ENCODE data around the gene GALK2.
A peak's percentile ranks its signal among the peaks of the same experiment; 100 is the strongest.

The GALK2 gene

DNA sequence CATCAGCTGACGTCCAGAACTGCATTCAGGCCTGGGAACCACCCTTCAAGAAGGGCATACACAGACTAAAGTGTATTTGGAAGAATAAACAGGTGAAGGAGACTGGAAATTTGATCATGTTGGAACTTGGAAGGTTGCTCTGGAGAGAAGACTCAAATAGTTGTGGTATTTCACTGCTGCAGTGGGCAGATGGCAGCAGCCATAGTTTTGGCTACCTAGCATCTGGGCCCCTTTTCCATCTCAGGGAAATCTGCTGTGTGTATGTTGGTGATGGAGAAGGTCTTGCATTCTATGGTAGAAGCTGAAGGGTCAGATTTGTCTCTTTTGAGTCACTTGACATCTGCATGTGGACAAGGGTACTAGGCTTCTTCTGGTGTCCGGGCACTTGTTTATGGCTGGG lies 138.6 kb downstream of the GALK2 start:
- Histone ChIP-seq H3K36me3 (replicated peaks) (peaks cover 3% of the 10 kb centered on the region), H3K27me3 (replicated peaks) (no peaks in the 10 kb centered on the region), H3K4me3 (ENCODE audit: low read depth, low read length) (no peak overlapping the region), H3K27ac (no peak overlapping the region)
- no peak for DNase-seq
- TF ChIP-seq, protein P1, sequence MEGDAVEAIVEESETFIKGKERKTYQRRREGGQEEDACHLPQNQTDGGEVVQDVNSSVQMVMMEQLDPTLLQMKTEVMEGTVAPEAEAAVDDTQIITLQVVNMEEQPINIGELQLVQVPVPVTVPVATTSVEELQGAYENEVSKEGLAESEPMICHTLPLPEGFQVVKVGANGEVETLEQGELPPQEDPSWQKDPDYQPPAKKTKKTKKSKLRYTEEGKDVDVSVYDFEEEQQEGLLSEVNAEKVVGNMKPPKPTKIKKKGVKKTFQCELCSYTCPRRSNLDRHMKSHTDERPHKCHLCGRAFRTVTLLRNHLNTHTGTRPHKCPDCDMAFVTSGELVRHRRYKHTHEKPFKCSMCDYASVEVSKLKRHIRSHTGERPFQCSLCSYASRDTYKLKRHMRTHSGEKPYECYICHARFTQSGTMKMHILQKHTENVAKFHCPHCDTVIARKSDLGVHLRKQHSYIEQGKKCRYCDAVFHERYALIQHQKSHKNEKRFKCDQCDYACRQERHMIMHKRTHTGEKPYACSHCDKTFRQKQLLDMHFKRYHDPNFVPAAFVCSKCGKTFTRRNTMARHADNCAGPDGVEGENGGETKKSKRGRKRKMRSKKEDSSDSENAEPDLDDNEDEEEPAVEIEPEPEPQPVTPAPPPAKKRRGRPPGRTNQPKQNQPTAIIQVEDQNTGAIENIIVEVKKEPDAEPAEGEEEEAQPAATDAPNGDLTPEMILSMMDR (IDR thresholded peaks at IDR 0.05; ENCODE audit: low read depth, low read length, missing control alignments) = no peak
- in situ Hi-C loops (cut with HindIII; ENCODE audit: low pct_ligation_motif_present, low sequenced_read_pairs) = no loop called here

DNA sequence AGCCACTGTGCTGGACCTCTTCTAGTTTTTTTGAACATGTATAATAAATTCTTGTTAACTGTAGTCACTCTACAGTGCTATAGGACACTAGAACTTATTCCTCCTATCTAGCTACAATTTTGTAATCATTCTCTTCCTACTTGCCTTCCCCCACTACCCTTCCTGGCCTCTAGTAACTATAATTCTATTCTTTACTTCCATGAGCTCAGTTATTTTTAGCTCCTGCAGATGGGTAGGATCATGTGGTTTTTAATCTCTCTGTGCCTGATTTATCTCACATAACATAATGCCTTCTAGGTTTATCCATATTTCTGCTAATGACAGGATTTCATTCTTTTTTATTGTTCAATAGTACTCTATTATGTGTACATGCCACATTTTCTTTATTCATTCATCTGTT lies 139.8 kb downstream of the GALK2 start:
- no peak for DNase-seq
- TF ChIP-seq, protein P1 (IDR thresholded peaks at IDR 0.05; ENCODE audit: low read depth, low read length, missing control alignments) = no peak
- Histone ChIP-seq H3K4me3 (ENCODE audit: low read depth, low read length) (no peak overlapping the region), H3K27me3 (replicated peaks) (no peaks in the 10 kb centered on the region), H3K36me3 (replicated peaks) (peaks cover 3% of the 10 kb centered on the region), H3K27ac (no peak overlapping the region)
- in situ Hi-C loops (cut with HindIII; ENCODE audit: low pct_ligation_motif_present, low sequenced_read_pairs) = no loop called here

DNA sequence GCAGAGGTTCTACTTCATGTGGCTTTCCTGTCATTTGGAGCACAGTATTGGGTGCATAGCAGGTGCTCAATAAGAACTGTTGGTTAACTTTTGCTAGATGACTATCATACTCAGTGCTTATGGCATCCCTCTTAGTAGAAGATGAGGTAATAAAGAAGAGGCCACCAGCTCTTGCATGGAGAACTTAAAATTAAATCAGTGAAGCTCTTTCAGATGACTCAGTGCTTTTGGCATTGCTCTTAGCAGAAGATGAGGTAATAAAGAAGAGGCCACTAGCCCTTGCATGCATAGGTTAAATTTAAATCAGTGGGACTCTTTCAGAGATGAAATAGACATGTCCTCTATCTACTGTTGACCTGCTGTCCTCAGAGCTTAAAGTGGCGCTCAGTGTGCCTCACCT lies 143.6 kb downstream of the GALK2 start:
- in situ Hi-C loops (cut with HindIII; ENCODE audit: low pct_ligation_motif_present, low sequenced_read_pairs) = no loop called here
- peak; percentile 70 for DNase-seq
- TF ChIP-seq, protein P1 (IDR thresholded peaks at IDR 0.05; ENCODE audit: low read depth, low read length, missing control alignments) = no peak
- H3K27ac ChIP-seq = no peak overlapping the region
- H3K4me3 ChIP-seq (ENCODE audit: low read depth, low read length) = no peak overlapping the region
- peaks cover 3% of the 10 kb centered on the region for H3K36me3 ChIP-seq (replicated peaks)
- no peaks in the 10 kb centered on the region for H3K27me3 ChIP-seq (replicated peaks)

DNA sequence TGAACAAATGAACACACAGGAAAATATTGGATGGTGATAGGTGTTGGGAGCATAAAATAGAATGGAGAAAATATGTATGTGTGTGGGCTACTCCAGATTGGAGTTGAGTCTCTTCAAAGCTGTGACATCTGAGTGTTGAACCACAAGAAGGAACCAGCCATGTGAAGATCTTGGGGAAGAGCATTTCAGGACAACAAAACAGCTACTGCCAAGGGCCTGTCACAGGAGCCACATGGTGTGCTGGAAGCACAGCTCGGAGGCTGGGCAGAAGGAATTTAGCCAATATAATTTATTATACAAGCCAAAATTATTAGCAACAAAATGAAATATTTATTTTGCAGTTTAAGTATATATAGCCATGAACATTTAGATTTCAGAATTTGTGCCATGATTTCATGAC lies 144.7 kb downstream of the GALK2 start:
- in situ Hi-C loops (cut with HindIII; ENCODE audit: low pct_ligation_motif_present, low sequenced_read_pairs) = no loop called here
- no peak overlapping the region for H3K27ac ChIP-seq
- TF ChIP-seq, protein P1 (IDR thresholded peaks at IDR 0.05; ENCODE audit: low read depth, low read length, missing control alignments) = no peak
- H3K36me3 ChIP-seq (replicated peaks) = peaks cover 9% of the 10 kb centered on the region
- no peak overlapping the region for H3K4me3 ChIP-seq (ENCODE audit: low read depth, low read length)
- no peaks in the 10 kb centered on the region for H3K27me3 ChIP-seq (replicated peaks)
- DNase-seq = no peak

DNA sequence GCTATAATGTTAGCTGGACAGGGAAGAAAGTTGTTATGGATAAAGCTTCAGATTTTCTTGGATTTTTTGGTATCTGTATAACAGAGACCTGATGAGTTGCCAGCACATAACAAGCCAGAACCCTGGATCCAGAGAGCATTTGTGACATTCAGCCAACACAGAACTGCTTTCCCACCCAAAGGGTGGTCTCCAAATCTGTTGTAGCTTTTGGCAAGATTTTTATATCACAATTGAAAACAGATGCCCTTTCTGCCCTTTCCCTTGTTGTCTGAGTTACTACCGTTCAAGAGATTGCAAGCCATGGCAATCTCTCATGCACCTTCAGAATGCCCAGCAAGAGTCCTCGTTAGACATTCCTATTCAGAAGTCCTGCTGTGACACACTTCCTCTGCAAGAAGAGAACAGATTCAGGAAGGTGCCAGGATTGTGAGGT lies 145.4 kb downstream of the GALK2 start:
- in situ Hi-C loops (cut with HindIII; ENCODE audit: low pct_ligation_motif_present, low sequenced_read_pairs) = no loop called here
- Histone ChIP-seq H3K36me3 (replicated peaks) (peaks cover 10% of the 10 kb centered on the region), H3K27ac (no peak overlapping the region), H3K4me3 (ENCODE audit: low read depth, low read length) (no peak overlapping the region), H3K27me3 (replicated peaks) (no peaks in the 10 kb centered on the region)
- peak; percentile 4 for DNase-seq
- TF ChIP-seq, protein P1 (IDR thresholded peaks at IDR 0.05; ENCODE audit: low read depth, low read length, missing control alignments) = no peak

DNA sequence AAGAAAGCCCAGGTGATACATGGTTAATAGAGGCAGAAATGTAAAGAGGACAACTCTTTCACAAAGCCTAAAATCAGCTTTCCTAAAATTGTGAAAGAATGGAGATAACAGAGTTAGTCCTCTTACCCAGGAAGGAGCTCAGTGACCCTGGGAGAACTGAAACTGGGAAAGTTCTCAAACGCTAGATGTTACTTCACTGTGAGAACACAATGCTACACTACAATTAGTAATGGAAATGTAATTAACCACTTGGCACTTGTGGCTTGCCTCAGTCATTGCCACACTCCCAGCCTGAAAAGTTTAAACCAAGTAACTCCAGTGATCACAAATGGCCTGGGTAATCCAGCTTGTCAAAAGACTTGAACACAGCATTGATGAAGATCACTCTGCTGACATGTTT lies 150.3 kb downstream of the GALK2 start:
- H3K4me3 ChIP-seq (ENCODE audit: low read depth, low read length) = no peak overlapping the region
- in situ Hi-C loops (cut with HindIII; ENCODE audit: low pct_ligation_motif_present, low sequenced_read_pairs) = no loop called here
- no peaks in the 10 kb centered on the region for H3K27me3 ChIP-seq (replicated peaks)
- no peak for DNase-seq
- H3K36me3 ChIP-seq (replicated peaks) = peaks cover 10% of the 10 kb centered on the region
- TF ChIP-seq, protein P1 (IDR thresholded peaks at IDR 0.05; ENCODE audit: low read depth, low read length, missing control alignments) = no peak
- H3K27ac ChIP-seq = no peak overlapping the region

Measured in brain microvascular endothelial cell (primary cell).